ENCODE results near the gene TMEM61. TPM values are rescaled to one million over a fixed set of nuclear protein-coding genes. Genes with fewer than 3 reads are reported as not detected.

Gene TMEM61
- total and polyA plus RNA-seq, 2 of the 8 experiments (the other 6 are each of a cell fraction or from before 2014, with no cell fraction given) = 0.54 to 1.4 TPM

- H2BK5ac ChIP-seq (ENCODE audit: low read depth, low read length) = no peak overlapping the region
- no peak overlapping the region for H3K27ac ChIP-seq (ENCODE audit: low read depth, low read length)
- no peak overlapping the region for H2AK5ac ChIP-seq (ENCODE audit: low read depth, low read length)
- no peaks in the 10 kb centered on the region for H4K20me1 ChIP-seq (replicated peaks in 1 of 2; ENCODE audit: control insufficient read depth in 1 of 2, insufficient read depth in 2 of 2, low read length in 2 of 2)
- 77% methylated on average over 9 of the region's 9 CpGs; no CpG with 5 or more reads in 1 of the 2 experiments for WGBS, 2 experiments (ENCODE audit: extremely low coverage in 1 of 2, insufficient coverage in 1 of 2, insufficient read length in 1 of 2, insufficient replicate concordance in 2 of 2, low coverage in 1 of 2, low lambda C conversion rate in 2 of 2, missing lambda C conversion rate in 1 of 2)
- no peak overlapping the region for H3K4me2 ChIP-seq (ENCODE audit: insufficient read depth in 1 of 2, low read depth in 2 of 2, low read length in 2 of 2)
- H3K27me3 ChIP-seq (replicated peaks in 1 of 4; ENCODE audit: control insufficient read depth in 3 of 4, extremely low read depth in 1 of 4, insufficient read depth in 3 of 4, low read length in 3 of 4) = no peaks in the 10 kb centered on the region; a peak in 1 of 7 replicates
- no peak overlapping the region for H3K56ac ChIP-seq (replicated peaks; ENCODE audit: insufficient read length, low read depth, low read length)
- no peak overlapping the region for H2BK120ac ChIP-seq (replicated peaks; ENCODE audit: low read depth, low read length)
- no peak overlapping the region for H3K4me3 ChIP-seq (ENCODE audit: extremely low read depth in 1 of 4, insufficient read depth in 2 of 4, low read depth in 3 of 4, low read length in 4 of 4)
- no peak overlapping the region for H3K23ac ChIP-seq (ENCODE audit: insufficient read length)
- H3K18ac ChIP-seq (ENCODE audit: extremely low read depth, low read length) = no peak overlapping the region
- no peak overlapping the region; a peak in 1 of 7 replicates for H3K9ac ChIP-seq (replicated peaks in 1 of 4; ENCODE audit: extremely low read depth in 1 of 4, low read depth in 3 of 4, low read length in 3 of 4)
- H3K79me1 ChIP-seq (ENCODE audit: low read depth, low read length) = no peaks in the 10 kb centered on the region
- H2BK15ac ChIP-seq (ENCODE audit: low read length) = no peak overlapping the region
- H2AFZ ChIP-seq (ENCODE audit: low read length) = no peak overlapping the region
- no peak overlapping the region for H2BK12ac ChIP-seq (ENCODE audit: low read depth, low read length)
- no peak overlapping the region for H2BK20ac ChIP-seq (ENCODE audit: low read length)
- no peaks in the 10 kb centered on the region for H3K9me3 ChIP-seq (ENCODE audit: insufficient read depth in 2 of 2, low read depth in 1 of 2, low read length in 1 of 2)
- H3K14ac ChIP-seq (ENCODE audit: insufficient read length) = no peak overlapping the region
- no peak overlapping the region for H3K4ac ChIP-seq (replicated peaks; ENCODE audit: insufficient read length, low read depth, low read length)
- no peak overlapping the region for H4K8ac ChIP-seq (ENCODE audit: extremely low read depth, insufficient read depth, low read length)
- H3K23me2 ChIP-seq (ENCODE audit: low read depth, low read length) = no peaks in the 10 kb centered on the region
- H3K4me1 ChIP-seq (replicated peaks in 1 of 4; ENCODE audit: control insufficient read depth in 3 of 4, insufficient read depth in 4 of 4, low read length in 3 of 4) = no peaks in the 10 kb centered on the region; a peak in 2 of 7 replicates
- no peak overlapping the region for H4K5ac ChIP-seq (ENCODE audit: insufficient read length, low read depth, low read length)
- no peaks in the 10 kb centered on the region for H3K36me3 ChIP-seq (ENCODE audit: control insufficient read depth in 2 of 4, insufficient read depth in 4 of 4, low read length in 3 of 4)
- no peak for FAIRE-seq
- CTCF ChIA-PET (ENCODE audit: partially characterized antibody) = interaction anchor here (0.6 to 14.1 kb wide), 8 partner anchors 12 to 163 kb away, joined by 3 to 343 read pairs (median 4); partner anchors contain the start of gene BSND
- no peak for DNase-seq (ENCODE audit: low read depth in 1 of 2, low spot score in 2 of 2)
- H3K79me2 ChIP-seq (ENCODE audit: control insufficient read depth in 1 of 2, insufficient read depth in 2 of 2, low read length in 2 of 2) = no peaks in the 10 kb centered on the region
- POLR2A ChIA-PET (ENCODE audit: partially characterized antibody) = interaction anchor here (1.3 kb wide), 1 partner anchor 21 kb away, joined by 4 read pairs; the partner anchor contains the start of gene PCSK9
- no peak overlapping the region for H4K91ac ChIP-seq (replicated peaks; ENCODE audit: insufficient read length, low read length)
- no peak for TF ChIP-seq BCL11A (IDR thresholded peaks at IDR 0.05; ENCODE audit: low read depth in 2 of 2, low read length in 2 of 2)
- TF ChIP-seq JUN (IDR thresholded peaks at IDR 0.05; ENCODE audit: low read depth, low read length) = no peak
- TF ChIP-seq ASH2L (IDR thresholded peaks at IDR 0.05; ENCODE audit: low read length) = no peak
- TF ChIP-seq CHD2 (IDR thresholded peaks at IDR 0.05; ENCODE audit: low read length) = no peak
- TF ChIP-seq POU5F1 (IDR thresholded peaks at IDR 0.05; ENCODE audit: low read depth, low read length) = no peak
- TF ChIP-seq BRCA1 (IDR thresholded peaks at IDR 0.05; ENCODE audit: low read depth, low read length) = no peak
- no peak for TF ChIP-seq SRF (IDR thresholded peaks at IDR 0.05; ENCODE audit: low read depth, low read length)
- no peak for TF ChIP-seq ATF3 (IDR thresholded peaks at IDR 0.05; ENCODE audit: insufficient read depth, low read depth, low read length)
- TF ChIP-seq, protein P1, sequence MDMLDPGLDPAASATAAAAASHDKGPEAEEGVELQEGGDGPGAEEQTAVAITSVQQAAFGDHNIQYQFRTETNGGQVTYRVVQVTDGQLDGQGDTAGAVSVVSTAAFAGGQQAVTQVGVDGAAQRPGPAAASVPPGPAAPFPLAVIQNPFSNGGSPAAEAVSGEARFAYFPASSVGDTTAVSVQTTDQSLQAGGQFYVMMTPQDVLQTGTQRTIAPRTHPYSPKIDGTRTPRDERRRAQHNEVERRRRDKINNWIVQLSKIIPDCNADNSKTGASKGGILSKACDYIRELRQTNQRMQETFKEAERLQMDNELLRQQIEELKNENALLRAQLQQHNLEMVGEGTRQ (IDR thresholded peaks at IDR 0.05; ENCODE audit: low read length) = no peak
- no peak for TF ChIP-seq CREB1 (IDR thresholded peaks at IDR 0.05)
- no peak for TF ChIP-seq FOSL1 (IDR thresholded peaks at IDR 0.05; ENCODE audit: insufficient read depth, low read depth, low read length)
- TF ChIP-seq TAF7 (optimal IDR thresholded peaks at IDR 0.05; ENCODE audit: borderline replicate concordance, low read depth, low read length) = no peak
- no peak for TF ChIP-seq CTBP2 (IDR thresholded peaks at IDR 0.05; ENCODE audit: borderline replicate concordance, insufficient read depth, insufficient read length, low read length)
Measured at GRCh38 chr1:55018395-55018794, 38.0 kb downstream of the TMEM61 start.

Data from H1 (cell line).